HT-29 (cell line): ENCODE measurements around the gene ADH5. TPM values are rescaled to one million over a fixed set of nuclear protein-coding genes. Genes with fewer than 3 reads are reported as not detected.
A peak's percentile ranks its signal among the peaks of the same experiment; 100 is the strongest.

Experiments used
- DNase-seq: peaks from one replicate; pipeline ENCODE4 v3.0.0-alpha.2; 2015; ENCODE audit warnings: low spot score
- total RNA-seq: library from RNA; depleted of rRNA; stranded (reverse); fragments of >200 nt; shearing (Covaris generic); gene quantifications from 2 replicates; pipeline ENCODE4 v1.2.3, GENCODE V29; 2014; rRNA removed

ADH5 gene
- total RNA-seq, 1 experiment from 2014 or later = 85.5 TPM

- no peak for DNase-seq
Observed at GRCh38 chr4:99029852-99030251, 58.7 kb downstream of the ADH5 start.

- no peak for DNase-seq
Observed at GRCh38 chr4:99029018-99029735, 59.4 kb downstream of the ADH5 start.

DNA sequence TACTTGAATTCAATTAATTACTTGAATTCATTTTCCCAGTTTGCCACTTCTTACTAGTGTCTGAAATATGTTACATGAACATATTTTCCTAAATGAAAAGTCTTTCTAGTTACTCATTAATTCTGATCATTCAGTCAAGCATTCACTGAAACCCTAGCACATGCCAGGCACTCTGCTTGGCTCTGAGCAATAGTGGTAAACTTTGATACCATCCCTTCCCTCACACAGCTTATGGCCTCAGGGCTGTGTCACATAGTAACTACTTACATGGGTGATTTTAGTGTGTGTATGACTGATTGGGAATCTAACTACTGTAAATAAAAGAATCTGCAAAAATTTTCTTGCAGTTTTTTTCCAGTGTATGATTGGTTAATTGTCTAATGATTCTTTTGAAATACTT lies 60.4 kb downstream of the ADH5 start:
- no peak for DNase-seq

DNA sequence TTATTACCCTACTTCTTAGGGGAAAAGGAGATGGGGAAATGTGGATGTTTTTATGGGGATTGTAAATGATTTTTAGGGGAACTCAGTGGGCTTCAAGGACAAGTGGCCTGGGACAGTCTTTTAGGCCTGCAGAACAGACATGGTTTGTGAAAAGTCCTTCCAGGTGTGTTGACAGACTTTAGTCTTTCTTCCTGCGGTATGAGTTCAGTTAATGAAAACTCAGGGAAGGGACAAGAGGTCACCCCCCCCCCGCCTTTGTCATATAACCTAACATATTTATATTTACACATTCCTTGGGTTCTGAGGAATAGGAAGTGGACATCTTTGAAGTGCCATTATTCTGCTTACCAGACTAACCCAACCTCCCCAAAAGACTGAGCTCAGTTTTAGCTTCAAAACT lies 61.3 kb downstream of the ADH5 start:
- no peak for DNase-seq

GRCh38 chr4:99025506-99025905 lies 63.1 kb downstream of the ADH5 start:
- DNase-seq = no peak

DNA sequence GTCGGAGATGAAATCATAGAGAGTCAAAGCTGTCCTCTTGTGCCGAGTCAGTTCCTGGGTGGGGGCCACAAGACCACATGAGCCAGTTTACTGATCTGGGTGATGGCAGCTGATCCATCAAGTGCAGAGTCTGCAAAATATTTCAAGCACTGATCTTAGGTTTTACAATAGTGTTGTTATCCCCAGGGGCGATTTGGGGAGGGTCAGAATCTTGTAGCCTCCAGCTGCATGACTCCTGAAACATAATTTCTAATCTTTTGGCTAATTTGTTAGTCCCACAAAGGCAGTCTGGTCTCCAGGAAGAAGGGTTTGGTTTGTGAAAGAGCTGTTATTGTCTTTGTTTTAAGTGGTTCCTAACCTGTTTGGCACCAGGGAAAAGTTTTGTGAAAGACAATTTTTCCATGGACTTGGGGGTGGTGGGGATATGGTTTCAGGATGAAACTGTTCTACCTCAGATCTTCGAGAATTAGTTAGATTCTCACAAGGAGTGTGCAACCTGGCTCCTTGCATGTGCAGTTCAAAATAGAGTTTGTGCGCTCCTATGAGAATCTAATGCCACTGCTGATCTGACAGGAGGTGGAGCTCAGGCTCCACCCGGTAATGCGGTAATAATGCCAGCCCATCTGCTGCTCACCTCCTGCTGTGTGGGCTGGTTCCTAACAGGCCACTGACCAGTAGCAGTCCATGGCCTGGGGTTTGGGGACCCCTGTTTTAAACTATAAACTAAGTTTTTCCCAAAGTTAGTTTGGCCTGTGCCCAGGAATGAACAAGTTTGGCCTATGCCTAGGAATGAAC lies 63.9 kb downstream of the ADH5 start:
- DNase-seq = peak; percentile 48

DNA sequence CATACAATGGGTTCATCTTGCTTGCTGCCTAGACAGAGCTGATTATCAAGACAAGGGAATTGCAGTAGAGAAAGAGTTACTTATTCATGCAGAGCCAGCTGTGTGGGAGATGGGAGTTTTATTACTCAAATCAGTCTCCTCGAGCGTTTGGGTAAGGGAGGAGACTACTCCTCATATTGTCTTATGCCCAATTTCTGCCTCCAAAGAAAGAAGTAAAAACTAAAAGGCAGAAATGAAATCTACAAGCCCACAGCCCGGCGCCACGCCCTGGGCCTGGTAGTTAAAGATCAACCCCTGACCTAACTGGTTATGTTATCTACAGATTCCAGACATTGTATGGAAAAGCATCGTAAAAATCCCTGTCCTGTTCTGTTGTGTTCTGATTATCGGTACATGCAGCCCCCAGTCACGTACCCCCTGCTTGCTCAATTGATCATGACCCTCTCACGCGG lies 64.8 kb downstream of the ADH5 start:
- peak; percentile 22 for DNase-seq

GRCh38 chr4:99022566-99022965 lies 66.0 kb downstream of the ADH5 start:
- DNase-seq = no peak

DNA sequence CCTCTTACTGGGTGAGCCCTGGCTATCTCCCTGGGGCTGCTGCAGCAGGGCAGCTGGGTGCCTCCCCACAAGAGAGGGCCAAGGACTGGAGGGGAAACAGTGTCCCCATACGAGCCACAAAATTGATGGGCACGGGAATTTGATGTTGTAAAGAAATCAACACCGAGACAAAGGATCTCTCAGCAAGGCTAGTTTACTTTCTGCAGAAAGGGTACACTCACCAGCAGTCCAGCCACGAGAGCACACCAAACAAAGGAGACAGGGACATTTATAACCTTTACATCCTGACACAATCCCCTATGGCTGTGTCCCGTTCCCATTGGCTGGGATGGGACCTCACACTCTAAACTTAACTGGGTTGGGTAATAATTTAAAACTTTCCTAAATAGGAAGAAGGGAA lies 67.2 kb downstream of the ADH5 start:
- DNase-seq = no peak

Other genes starting within 250 kb of the ADH5 start
- gene EIF4E, start 159.7 kb downstream of the ADH5 start, total RNA-seq = 110 and 124 TPM in 2 replicates
- gene METAP1, start 93.1 kb downstream of the ADH5 start, total RNA-seq = 55.3 and 60.0 TPM in 2 replicates
- gene ADH4, start 55.5 kb upstream of the ADH5 start, total RNA-seq = not detected in 2 replicates
- gene ADH6, start 130.5 kb upstream of the ADH5 start, total RNA-seq = 0.13 and 0.47 TPM in 2 replicates
- not detected in 2 replicates for gene ADH1A, start 202.2 kb upstream of the ADH5 start, total RNA-seq
- not detected in 2 replicates for gene ADH1B, start 232.6 kb upstream of the ADH5 start, total RNA-seq